ENCODE results near the gene FGF21.
"Not testable (repeated sequence)": the region's sequence is repeated elsewhere in the genome, so short reads cannot be mapped to it uniquely, and the experiment has no call there.

Gene FGF21

GRCh38 chr19:48787331-48787730 is 32.0 kb downstream of the FGF21 start:
- DNase-seq (ENCODE audit: low read depth in 2 of 2) = not testable (repeated sequence)

GRCh38 chr19:48793271-48793670 is 37.9 kb downstream of the FGF21 start:
- no peak for DNase-seq (ENCODE audit: low read depth in 2 of 2)

GRCh38 chr19:48794291-48794690 is 39.0 kb downstream of the FGF21 start:
- DNase-seq (ENCODE audit: low read depth in 2 of 2) = no peak

GRCh38 chr19:48795055-48795684 is 39.8 kb downstream of the FGF21 start:
- peak; percentile 64 to 71 for DNase-seq (ENCODE audit: low read depth in 2 of 2)

- DNase-seq (ENCODE audit: low read depth in 2 of 2) = no peak
Measured at GRCh38 chr19:48795685-48796070, 40.4 kb downstream of the FGF21 start.

- no peak for DNase-seq (ENCODE audit: low read depth in 2 of 2)
Measured at GRCh38 chr19:48796298-48797083, 41.2 kb downstream of the FGF21 start.

- DNase-seq (ENCODE audit: low read depth in 2 of 2) = no peak
Measured at GRCh38 chr19:48797103-48797502, 41.8 kb downstream of the FGF21 start.

- no peak for DNase-seq (ENCODE audit: low read depth in 2 of 2)
Measured at GRCh38 chr19:48798937-48799336, 43.6 kb downstream of the FGF21 start.

- no peak for DNase-seq (ENCODE audit: low read depth in 2 of 2)
Measured at GRCh38 chr19:48799358-48800300, 44.3 kb downstream of the FGF21 start.

GRCh38 chr19:48802623-48803022 is 47.3 kb downstream of the FGF21 start:
- DNase-seq (ENCODE audit: low read depth in 2 of 2) = no peak

GRCh38 chr19:48804496-48804895 is 49.2 kb downstream of the FGF21 start:
- DNase-seq (ENCODE audit: low read depth in 2 of 2) = no peak

- DNase-seq (ENCODE audit: low read depth in 2 of 2) = no peak
Measured at GRCh38 chr19:48805452-48805851, 50.1 kb downstream of the FGF21 start.

GRCh38 chr19:48806518-48806817 is 51.1 kb downstream of the FGF21 start:
- DNase-seq (ENCODE audit: low read depth in 2 of 2) = no peak

- DNase-seq (ENCODE audit: low read depth in 2 of 2) = no peak
Measured at GRCh38 chr19:48806818-48807589, 51.7 kb downstream of the FGF21 start.

- no peak for DNase-seq (ENCODE audit: low read depth in 2 of 2)
Measured at GRCh38 chr19:48807590-48808308, 52.4 kb downstream of the FGF21 start.

Data from activated CD8-positive, alpha-beta memory T cell treated with anti-CD3 and anti-CD28 coated beads for 4 hours (primary cell).